ENCODE results near the gene TMED10.

- TF ChIP-seq TAF1 (IDR thresholded peaks at IDR 0.05; ENCODE audit: low read depth) (no peak), USF1 (IDR thresholded peaks at IDR 0.05) (no peak), YY1 (IDR thresholded peaks at IDR 0.05; ENCODE audit: low read depth) (no peak), FOXM1 (IDR thresholded peaks at IDR 0.05; ENCODE audit: borderline replicate concordance, low read depth) (no peak), CREB1 (IDR thresholded peaks at IDR 0.05; ENCODE audit: low read depth) (no peak), TEAD4 (IDR thresholded peaks at IDR 0.05) (no peak), RAD21 (IDR thresholded peaks at IDR 0.05; ENCODE audit: low read depth) (no peak), EP300 (IDR thresholded peaks at IDR 0.05; ENCODE audit: borderline replicate concordance) (no peak), MAX (IDR thresholded peaks at IDR 0.05) (no peak), CEBPB (IDR thresholded peaks at IDR 0.05) (no peak)
Measured at GRCh38 chr14:75165586-75166391, 10.6 kb downstream of the TMED10 start.
